ENCODE measurements around the gene SLC39A12. TPM values are rescaled to one million over a fixed set of nuclear protein-coding genes. Genes with fewer than 3 reads are reported as not detected.

The SLC39A12 gene
- polyA plus RNA-seq, 2 donors: 0.01 TPM; not detected in 1

- H3K4me1 ChIP-seq (ENCODE audit: control insufficient read depth in 2 of 2, insufficient read depth in 2 of 2, low read length in 1 of 2): no peaks in the 10 kb centered on the region
- H3K27me3 ChIP-seq (ENCODE audit: control insufficient read depth in 1 of 2, insufficient read depth in 2 of 2, low read length in 2 of 2): no peaks in the 10 kb centered on the region
- WGBS, 2 donors: 0 to 18% methylated on average over 2 of the region's 2 CpGs
- no peak overlapping the region for H3K4me3 ChIP-seq (ENCODE audit: low read depth in 1 of 2, low read length in 2 of 2)
- H3K9me3 ChIP-seq (ENCODE audit: control insufficient read depth in 2 of 2, insufficient read depth in 1 of 2, low read depth in 1 of 2, low read length in 1 of 2): peaks cover 4 to 10% of the 10 kb centered on the region in 2 donors
- H3K36me3 ChIP-seq (ENCODE audit: control insufficient read depth in 2 of 2, insufficient read depth in 2 of 2, low read length in 1 of 2): no peaks in the 10 kb centered on the region
- no peak overlapping the region for H3K27ac ChIP-seq (ENCODE audit: low read depth in 2 of 2, low read length in 1 of 2)
Observed at GRCh38 chr10:18021725-18022480, 70.2 kb downstream of the SLC39A12 start.

GRCh38 chr10:18043148-18044006 lies 91.7 kb downstream of the SLC39A12 start:
- H3K27ac ChIP-seq (ENCODE audit: low read depth in 2 of 2, low read length in 1 of 2): no peak overlapping the region
- no peaks in the 10 kb centered on the region for H3K4me1 ChIP-seq (ENCODE audit: control insufficient read depth in 2 of 2, insufficient read depth in 2 of 2, low read length in 1 of 2)
- H3K4me3 ChIP-seq (ENCODE audit: low read depth in 1 of 2, low read length in 2 of 2): no peak overlapping the region
- 74 to 75% methylated on average over 4 of the region's 4 CpGs for WGBS, 2 donors
- no peaks in the 10 kb centered on the region for H3K9me3 ChIP-seq (ENCODE audit: control insufficient read depth in 2 of 2, insufficient read depth in 1 of 2, low read depth in 1 of 2, low read length in 1 of 2)
- H3K27me3 ChIP-seq (ENCODE audit: control insufficient read depth in 1 of 2, insufficient read depth in 2 of 2, low read length in 2 of 2): no peaks in the 10 kb centered on the region
- no peaks in the 10 kb centered on the region for H3K36me3 ChIP-seq (ENCODE audit: control insufficient read depth in 2 of 2, insufficient read depth in 2 of 2, low read length in 1 of 2)

GRCh38 chr10:18044976-18045720 lies 93.4 kb downstream of the SLC39A12 start:
- H3K9me3 ChIP-seq (ENCODE audit: control insufficient read depth in 2 of 2, insufficient read depth in 1 of 2, low read depth in 1 of 2, low read length in 1 of 2): no peaks in the 10 kb centered on the region
- 66 to 70% methylated on average over 8 of the region's 8 CpGs for WGBS, 2 donors
- H3K36me3 ChIP-seq (ENCODE audit: control insufficient read depth in 2 of 2, insufficient read depth in 2 of 2, low read length in 1 of 2): no peaks in the 10 kb centered on the region
- H3K27me3 ChIP-seq (ENCODE audit: control insufficient read depth in 1 of 2, insufficient read depth in 2 of 2, low read length in 2 of 2): no peaks in the 10 kb centered on the region
- H3K27ac ChIP-seq (ENCODE audit: low read depth in 2 of 2, low read length in 1 of 2): no peak overlapping the region
- no peak overlapping the region for H3K4me3 ChIP-seq (ENCODE audit: low read depth in 1 of 2, low read length in 2 of 2)
- H3K4me1 ChIP-seq (ENCODE audit: control insufficient read depth in 2 of 2, insufficient read depth in 2 of 2, low read length in 1 of 2): no peaks in the 10 kb centered on the region

GRCh38 chr10:18056583-18056982 lies 104.9 kb downstream of the SLC39A12 start:
- Histone ChIP-seq H3K4me3 (ENCODE audit: low read depth in 1 of 2, low read length in 2 of 2) (no peak overlapping the region), H3K27ac (ENCODE audit: low read depth in 2 of 2, low read length in 1 of 2) (no peak overlapping the region), H3K36me3 (ENCODE audit: control insufficient read depth in 2 of 2, insufficient read depth in 2 of 2, low read length in 1 of 2) (no peaks in the 10 kb centered on the region), H3K27me3 (ENCODE audit: control insufficient read depth in 1 of 2, insufficient read depth in 2 of 2, low read length in 2 of 2) (no peaks in the 10 kb centered on the region), H3K4me1 (ENCODE audit: control insufficient read depth in 2 of 2, insufficient read depth in 2 of 2, low read length in 1 of 2) (no peaks in the 10 kb centered on the region), H3K9me3 (ENCODE audit: control insufficient read depth in 2 of 2, insufficient read depth in 1 of 2, low read depth in 1 of 2, low read length in 1 of 2) (no peaks in the 10 kb centered on the region)
- WGBS, 2 donors: 31 to 39% methylated on average over 1 of the region's 1 CpG

GRCh38 chr10:18059826-18060559 lies 108.3 kb downstream of the SLC39A12 start:
- Histone ChIP-seq H3K27me3 (ENCODE audit: control insufficient read depth in 1 of 2, insufficient read depth in 2 of 2, low read length in 2 of 2) (no peaks in the 10 kb centered on the region), H3K9me3 (ENCODE audit: control insufficient read depth in 2 of 2, insufficient read depth in 1 of 2, low read depth in 1 of 2, low read length in 1 of 2) (no peaks in the 10 kb centered on the region), H3K4me3 (ENCODE audit: low read depth in 1 of 2, low read length in 2 of 2) (no peak overlapping the region), H3K4me1 (ENCODE audit: control insufficient read depth in 2 of 2, insufficient read depth in 2 of 2, low read length in 1 of 2) (no peaks in the 10 kb centered on the region), H3K36me3 (ENCODE audit: control insufficient read depth in 2 of 2, insufficient read depth in 2 of 2, low read length in 1 of 2) (no peaks in the 10 kb centered on the region), H3K27ac (ENCODE audit: low read depth in 2 of 2, low read length in 1 of 2) (no peak overlapping the region)
- 59 to 63% methylated on average over 19 of the region's 19 CpGs for WGBS, 2 donors

- Histone ChIP-seq H3K27ac (ENCODE audit: low read depth in 2 of 2, low read length in 1 of 2) (no peak overlapping the region), H3K36me3 (ENCODE audit: control insufficient read depth in 2 of 2, insufficient read depth in 2 of 2, low read length in 1 of 2) (no peaks in the 10 kb centered on the region), H3K4me1 (ENCODE audit: control insufficient read depth in 2 of 2, insufficient read depth in 2 of 2, low read length in 1 of 2) (no peaks in the 10 kb centered on the region), H3K9me3 (ENCODE audit: control insufficient read depth in 2 of 2, insufficient read depth in 1 of 2, low read depth in 1 of 2, low read length in 1 of 2) (peaks cover 0 to 5% of the 10 kb centered on the region in 2 donors), H3K27me3 (ENCODE audit: control insufficient read depth in 1 of 2, insufficient read depth in 2 of 2, low read length in 2 of 2) (no peaks in the 10 kb centered on the region), H3K4me3 (ENCODE audit: low read depth in 1 of 2, low read length in 2 of 2) (no peak overlapping the region)
- 90 to 92% methylated on average over 4 of the region's 4 CpGs for WGBS, 2 donors
Observed at GRCh38 chr10:18066947-18067346, 115.2 kb downstream of the SLC39A12 start.

GRCh38 chr10:18068401-18068800 lies 116.7 kb downstream of the SLC39A12 start:
- peaks cover 0 to 5% of the 10 kb centered on the region in 2 donors for H3K9me3 ChIP-seq (ENCODE audit: control insufficient read depth in 2 of 2, insufficient read depth in 1 of 2, low read depth in 1 of 2, low read length in 1 of 2)
- no peaks in the 10 kb centered on the region for H3K4me1 ChIP-seq (ENCODE audit: control insufficient read depth in 2 of 2, insufficient read depth in 2 of 2, low read length in 1 of 2)
- no peak overlapping the region for H3K27ac ChIP-seq (ENCODE audit: low read depth in 2 of 2, low read length in 1 of 2)
- H3K36me3 ChIP-seq (ENCODE audit: control insufficient read depth in 2 of 2, insufficient read depth in 2 of 2, low read length in 1 of 2): no peaks in the 10 kb centered on the region
- 83 to 87% methylated on average over 4 of the region's 4 CpGs for WGBS, 2 donors
- H3K27me3 ChIP-seq (ENCODE audit: control insufficient read depth in 1 of 2, insufficient read depth in 2 of 2, low read length in 2 of 2): no peaks in the 10 kb centered on the region
- H3K4me3 ChIP-seq (ENCODE audit: low read depth in 1 of 2, low read length in 2 of 2): no peak overlapping the region

GRCh38 chr10:18071591-18071990 lies 119.9 kb downstream of the SLC39A12 start:
- Histone ChIP-seq H3K4me1 (ENCODE audit: control insufficient read depth in 2 of 2, insufficient read depth in 2 of 2, low read length in 1 of 2) (no peaks in the 10 kb centered on the region), H3K27ac (ENCODE audit: low read depth in 2 of 2, low read length in 1 of 2) (no peak overlapping the region), H3K4me3 (ENCODE audit: low read depth in 1 of 2, low read length in 2 of 2) (no peak overlapping the region), H3K9me3 (ENCODE audit: control insufficient read depth in 2 of 2, insufficient read depth in 1 of 2, low read depth in 1 of 2, low read length in 1 of 2) (peaks cover 0 to 5% of the 10 kb centered on the region in 2 donors), H3K27me3 (ENCODE audit: control insufficient read depth in 1 of 2, insufficient read depth in 2 of 2, low read length in 2 of 2) (no peaks in the 10 kb centered on the region), H3K36me3 (ENCODE audit: control insufficient read depth in 2 of 2, insufficient read depth in 2 of 2, low read length in 1 of 2) (no peaks in the 10 kb centered on the region)
- WGBS, 2 donors: 56 to 62% methylated on average over 2 of the region's 2 CpGs

GRCh38 chr10:18073314-18073713 lies 121.6 kb downstream of the SLC39A12 start:
- no peak overlapping the region for H3K4me3 ChIP-seq (ENCODE audit: low read depth in 1 of 2, low read length in 2 of 2)
- no peaks in the 10 kb centered on the region for H3K36me3 ChIP-seq (ENCODE audit: control insufficient read depth in 2 of 2, insufficient read depth in 2 of 2, low read length in 1 of 2)
- peaks cover 0 to 5% of the 10 kb centered on the region in 2 donors for H3K9me3 ChIP-seq (ENCODE audit: control insufficient read depth in 2 of 2, insufficient read depth in 1 of 2, low read depth in 1 of 2, low read length in 1 of 2)
- WGBS, 2 donors: 87 to 89% methylated on average over 3 of the region's 3 CpGs
- no peaks in the 10 kb centered on the region for H3K27me3 ChIP-seq (ENCODE audit: control insufficient read depth in 1 of 2, insufficient read depth in 2 of 2, low read length in 2 of 2)
- H3K4me1 ChIP-seq (ENCODE audit: control insufficient read depth in 2 of 2, insufficient read depth in 2 of 2, low read length in 1 of 2): no peaks in the 10 kb centered on the region
- no peak overlapping the region for H3K27ac ChIP-seq (ENCODE audit: low read depth in 2 of 2, low read length in 1 of 2)

Data from esophagus (tissue), 2 donors.